ENCODE results near the gene HHAT. TPM values are rescaled to one million over a fixed set of nuclear protein-coding genes. Genes with fewer than 3 reads are reported as not detected.

HHAT gene
- polyA plus RNA-seq, 3 donors: 1.1 to 1.6 (median 1.5) TPM

DNA sequence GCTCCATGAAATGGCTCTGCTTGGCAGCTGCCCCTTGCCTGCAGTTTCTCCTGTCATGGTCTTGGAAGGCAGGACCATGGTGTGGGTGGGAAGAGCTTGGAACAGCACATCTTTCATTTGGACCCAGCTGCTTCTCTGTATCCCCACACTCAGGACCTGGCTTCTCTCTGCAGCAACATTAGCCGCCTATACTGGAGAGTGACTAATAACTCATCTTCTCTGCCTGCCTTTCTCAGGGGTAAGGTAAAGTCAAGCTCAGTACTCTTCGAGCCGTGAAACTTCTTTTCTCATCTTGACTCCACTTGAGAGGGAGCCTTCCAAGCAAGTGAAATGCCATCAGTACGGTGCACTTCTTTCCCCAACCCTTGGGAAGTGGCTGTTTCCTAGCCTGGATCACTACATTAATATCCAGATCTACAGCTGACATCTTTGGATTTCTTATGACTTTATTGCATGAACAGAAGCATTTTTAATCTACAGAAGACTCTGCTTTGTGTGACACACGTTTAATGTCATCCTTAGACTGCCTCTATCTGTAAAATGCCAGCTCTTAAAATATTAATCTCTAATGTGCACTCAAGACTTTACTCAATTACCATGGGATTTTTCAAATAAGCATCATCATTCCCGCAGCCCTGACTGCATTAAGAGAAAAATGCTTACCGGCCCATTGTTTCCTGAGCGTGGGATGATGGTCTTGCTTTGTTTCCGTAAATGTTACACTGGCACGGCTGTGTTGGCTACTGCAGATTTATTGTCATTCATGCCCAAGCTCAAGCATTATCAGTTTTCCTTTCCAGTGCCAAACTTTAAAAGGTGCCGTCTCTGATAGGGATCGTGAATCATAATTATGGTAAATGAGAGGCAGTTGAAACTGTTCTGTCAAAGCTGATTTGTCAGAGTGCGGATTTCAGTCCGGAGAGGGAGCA lies 242.9 kb downstream of the HHAT start:
- Histone ChIP-seq H2AFZ (ENCODE audit: insufficient read depth, low read depth, low read length, poor library complexity, severe bottlenecking) (no peak overlapping the region), H3K4me2 (replicated peaks; ENCODE audit: extremely low read depth, low read length, poor library complexity, severe bottlenecking) (no peak overlapping the region), H3K27ac (ENCODE audit: low read depth in 1 of 2, low read length in 2 of 2) (no peak overlapping the region), H3K27me3 (ENCODE audit: control insufficient read depth in 2 of 2, insufficient read depth in 2 of 2, low read length in 2 of 2) (no peaks in the 10 kb centered on the region), H3K9me3 (replicated peaks in 1 of 2; ENCODE audit: control insufficient read depth in 1 of 2, insufficient read depth in 1 of 2, low read length in 2 of 2) (no peaks in the 10 kb centered on the region), H3K4me1 (ENCODE audit: control insufficient read depth in 1 of 2, insufficient read depth in 2 of 2, low read length in 2 of 2) (no peaks in the 10 kb centered on the region), H4K20me1 (ENCODE audit: insufficient read depth, low read length) (no peaks in the 10 kb centered on the region), H3K36me3 (replicated peaks in 1 of 2; ENCODE audit: control insufficient read depth in 1 of 2, insufficient read depth in 2 of 2, low read length in 2 of 2) (no peaks in the 10 kb centered on the region), H3K4me3 (replicated peaks in 1 of 3; ENCODE audit: low read depth in 2 of 3, low read length in 3 of 3) (no peak overlapping the region), H3K9ac (ENCODE audit: insufficient read depth, low read length, poor library complexity, severe bottlenecking) (no peak overlapping the region), H3K79me2 (ENCODE audit: insufficient read depth, low read length) (no peaks in the 10 kb centered on the region)
- intact Hi-C loops (cut with micrococcal nuclease): no loop called here
- 88% methylated on average over 7 of the region's 14 CpGs for WGBS (ENCODE audit: insufficient coverage)
- Mint-ChIP-seq H3K4me1 (no peaks in the 10 kb centered on the region), H3K9me3 (peaks cover 0 to 3% (median 1%) of the 10 kb centered on the region in 7 donors), H3K36me3 (no peaks in the 10 kb centered on the region), H3K27ac (no peak overlapping the region), H3K27me3 (ENCODE audit: low read depth in 3 of 3) (peaks cover 0 to 1% (median 0%) of the 10 kb centered on the region in 3 donors), H3K4me3 (no peak overlapping the region)
- no peak for DNase-seq
- TF ChIP-seq, protein P1, sequence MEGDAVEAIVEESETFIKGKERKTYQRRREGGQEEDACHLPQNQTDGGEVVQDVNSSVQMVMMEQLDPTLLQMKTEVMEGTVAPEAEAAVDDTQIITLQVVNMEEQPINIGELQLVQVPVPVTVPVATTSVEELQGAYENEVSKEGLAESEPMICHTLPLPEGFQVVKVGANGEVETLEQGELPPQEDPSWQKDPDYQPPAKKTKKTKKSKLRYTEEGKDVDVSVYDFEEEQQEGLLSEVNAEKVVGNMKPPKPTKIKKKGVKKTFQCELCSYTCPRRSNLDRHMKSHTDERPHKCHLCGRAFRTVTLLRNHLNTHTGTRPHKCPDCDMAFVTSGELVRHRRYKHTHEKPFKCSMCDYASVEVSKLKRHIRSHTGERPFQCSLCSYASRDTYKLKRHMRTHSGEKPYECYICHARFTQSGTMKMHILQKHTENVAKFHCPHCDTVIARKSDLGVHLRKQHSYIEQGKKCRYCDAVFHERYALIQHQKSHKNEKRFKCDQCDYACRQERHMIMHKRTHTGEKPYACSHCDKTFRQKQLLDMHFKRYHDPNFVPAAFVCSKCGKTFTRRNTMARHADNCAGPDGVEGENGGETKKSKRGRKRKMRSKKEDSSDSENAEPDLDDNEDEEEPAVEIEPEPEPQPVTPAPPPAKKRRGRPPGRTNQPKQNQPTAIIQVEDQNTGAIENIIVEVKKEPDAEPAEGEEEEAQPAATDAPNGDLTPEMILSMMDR (IDR thresholded peaks at IDR 0.05): no peak

DNA sequence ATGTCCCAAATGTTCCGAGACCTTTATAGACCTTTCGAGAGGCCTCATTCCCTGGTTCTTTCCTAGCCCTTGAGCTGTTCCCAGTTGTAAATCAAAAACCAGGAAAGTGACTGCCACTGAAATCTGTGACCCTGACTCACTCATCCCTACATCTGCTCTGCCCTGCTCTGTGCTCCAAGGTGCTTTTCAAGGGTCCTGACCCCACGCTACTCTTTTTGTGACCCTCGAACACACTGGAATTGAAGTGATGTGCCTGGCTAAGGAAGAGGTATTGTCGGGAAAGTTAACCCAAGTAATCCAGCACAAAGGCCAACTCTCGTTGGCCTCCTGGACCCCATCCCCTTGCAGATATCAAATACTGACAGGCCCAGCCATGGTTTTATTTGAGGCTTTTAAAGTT lies 244.4 kb downstream of the HHAT start:
- Histone ChIP-seq H3K9me3 (replicated peaks in 1 of 2; ENCODE audit: control insufficient read depth in 1 of 2, insufficient read depth in 1 of 2, low read length in 2 of 2) (no peaks in the 10 kb centered on the region), H3K27me3 (ENCODE audit: control insufficient read depth in 2 of 2, insufficient read depth in 2 of 2, low read length in 2 of 2) (no peaks in the 10 kb centered on the region), H4K20me1 (ENCODE audit: insufficient read depth, low read length) (no peaks in the 10 kb centered on the region), H2AFZ (ENCODE audit: insufficient read depth, low read depth, low read length, poor library complexity, severe bottlenecking) (no peak overlapping the region), H3K4me1 (ENCODE audit: control insufficient read depth in 1 of 2, insufficient read depth in 2 of 2, low read length in 2 of 2) (no peaks in the 10 kb centered on the region), H3K79me2 (ENCODE audit: insufficient read depth, low read length) (no peaks in the 10 kb centered on the region), H3K27ac (ENCODE audit: low read depth in 1 of 2, low read length in 2 of 2) (no peak overlapping the region), H3K9ac (ENCODE audit: insufficient read depth, low read length, poor library complexity, severe bottlenecking) (no peak overlapping the region), H3K36me3 (replicated peaks in 1 of 2; ENCODE audit: control insufficient read depth in 1 of 2, insufficient read depth in 2 of 2, low read length in 2 of 2) (no peaks in the 10 kb centered on the region), H3K4me3 (replicated peaks in 1 of 3; ENCODE audit: low read depth in 2 of 3, low read length in 3 of 3) (no peak overlapping the region), H3K4me2 (replicated peaks; ENCODE audit: extremely low read depth, low read length, poor library complexity, severe bottlenecking) (no peak overlapping the region)
- Mint-ChIP-seq H3K4me3 (no peak overlapping the region), H3K27me3 (ENCODE audit: low read depth in 3 of 3) (peaks cover 0 to 1% (median 0%) of the 10 kb centered on the region in 3 donors), H3K9me3 (peaks cover 0 to 15% (median 4%) of the 10 kb centered on the region in 7 donors), H3K27ac (peak overlapping the region in 1 of 7 donors; percentile 5), H3K4me1 (no peaks in the 10 kb centered on the region), H3K36me3 (no peaks in the 10 kb centered on the region)
- no peak for DNase-seq
- intact Hi-C loops (cut with micrococcal nuclease): no loop called here
- TF ChIP-seq, protein P1 (IDR thresholded peaks at IDR 0.05): no peak
- WGBS (ENCODE audit: insufficient coverage): 100% methylated on average over 2 of the region's 6 CpGs
